Sigmoid colon (tissue), 7 donors: ENCODE results near the gene MAP2. TPM values are rescaled to one million over a fixed set of nuclear protein-coding genes. Genes with fewer than 3 reads are reported as not detected.

Experiments
- DNase-seq: peaks from one replicate; pipeline ENCODE4 v3.0.0-alpha.2; 2019
- H3K27ac ChIP-seq, 4 donors: fragments of 200-600 bp; sonication (generic); one replicate each; pipeline ENCODE4 v1.5.1; 2016 to 2019; ENCODE audit warnings: mild to moderate bottlenecking in 1 of 4
- H3K27me3 ChIP-seq, 3 donors: fragments of 200-600 bp; sonication (generic); one replicate each; pipeline ENCODE4 v1.5.1; 2019; ENCODE audit warnings: mild to moderate bottlenecking in 1 of 3
- H3K36me3 ChIP-seq, 4 donors: fragments of 200-600 bp; sonication (generic); one replicate each; pipeline ENCODE4 v1.5.1; 2016 to 2019
- H3K4me1 ChIP-seq, 4 donors: fragments of 200-600 bp; sonication (generic); one replicate each; pipeline ENCODE4 v1.5.1; 2017 to 2019
- H3K4me3 ChIP-seq, 4 donors: fragments of 200-600 bp; sonication (generic); one replicate each; pipeline ENCODE4 v1.5.1; 2017 to 2019; ENCODE audit warnings: mild to moderate bottlenecking in 2 of 4, moderate library complexity in 1 of 4
- H3K9me3 ChIP-seq, 4 donors: fragments of 200-600 bp in 3 of 4; sonication (generic) in 3 of 4; one replicate each; pipeline versions ENCODE4 v1.5.1 to v1.6.1; 2013 to 2019
- EP300 ChIP-seq, 4 donors: sonication (generic); formaldehyde crosslinking; IDR thresholded peaks; one replicate each; pipeline ENCODE4 v1.6.1; 2017; ENCODE audit warnings: antibody characterized with exemption in 4 of 4
- POLR2A ChIP-seq, 2 donors: fragments of 450-650 bp; IDR thresholded peaks; one replicate each; pipeline ENCODE4 v1.6.1; 2016; ENCODE audit warnings: antibody characterized with exemption in 2 of 2, mild to moderate bottlenecking in 2 of 2, moderate library complexity in 2 of 2
- POLR2AphosphoS5 ChIP-seq, 4 donors: sonication (generic); formaldehyde crosslinking; IDR thresholded peaks; one replicate each; pipeline ENCODE4 v1.6.1; 2017; ENCODE audit warnings: antibody characterized with exemption in 4 of 4
- WGBS, 2 donors: extraction: QIAGEN DNeasy Blood & Tissue Kit; methylation state at CpG; one replicate each; pipeline ENCODE4 v1.1.7; 2013; 5-methylcytosine and 5-hydroxymethylcytosine counted together
- intact Hi-C: fragments of 100-400 bp; cut with DNase I; formaldehyde crosslinking; loops from one replicate; pipeline ENCODE4 v1.15.1; 2023
- polyA plus RNA-seq, 3 donors: library from polyadenylated mRNA; stranded (reverse); fragments of 200-250 nt; gene quantifications; one replicate each; pipeline ENCODE4 v1.2.3, GENCODE V29; 2013
- total RNA-seq, 4 donors: library from RNA; depleted of rRNA; stranded (reverse); fragments of >200 nt; gene quantifications; one replicate each; pipeline ENCODE4 v1.1.0, GENCODE V29; 2016
- TF ChIP-seq, protein P1 (sequence below), 4 experiments: fragments of 450-650 bp in 3 of 4; fragments of 200-600 bp in 1 of 4; IDR thresholded peaks; one replicate each; pipeline ENCODE4 v1.5.1; 2016 to 2019; ENCODE audit warnings: antibody characterized with exemption in 4 of 4, mild to moderate bottlenecking in 3 of 4, moderate library complexity in 2 of 4
- donor health status: healthy with polysubstance abuse.
- donor health status: Bipolar disorder and iron deficiency.
- donor health status: healthy.

The MAP2 gene
- total and polyA plus RNA-seq, 7 donors: 0.46 to 21.8 (median 8.4) TPM

DNA sequence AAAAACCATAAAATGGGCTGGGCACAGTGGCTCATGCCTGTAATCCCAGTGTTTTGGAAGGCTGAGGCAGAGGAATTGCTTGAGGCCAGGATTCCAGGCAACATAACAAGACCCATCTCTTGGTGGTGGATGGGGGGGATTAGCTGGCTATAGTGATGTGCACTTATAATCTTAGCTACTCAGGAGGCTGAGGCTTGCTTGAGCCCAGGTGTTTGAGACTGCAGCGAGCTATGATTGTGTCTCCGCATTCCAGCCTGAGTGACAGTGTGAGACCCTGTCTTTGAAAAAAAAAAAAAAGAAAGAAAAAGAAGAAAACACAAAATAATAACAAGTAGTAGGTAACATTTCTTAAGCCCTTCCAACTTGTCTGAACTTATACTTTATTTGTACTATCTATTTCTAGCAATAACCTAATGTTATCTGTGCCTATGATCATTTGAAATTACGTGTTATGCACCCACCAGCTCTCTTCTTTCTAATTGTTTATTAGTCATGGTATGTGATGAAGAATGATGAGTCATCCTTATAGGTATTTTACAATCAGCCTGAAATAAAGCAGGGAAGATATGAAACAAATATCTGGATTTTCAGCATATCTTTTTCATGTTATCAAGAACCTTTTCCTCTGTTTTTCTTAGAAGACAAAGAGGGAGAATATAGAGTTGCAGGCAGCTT is 218.4 kb downstream of the MAP2 start:
- Histone ChIP-seq H3K27ac (no peak overlapping the region), H3K27me3 (no peaks in the 10 kb centered on the region), H3K4me3 (no peak overlapping the region), H3K9me3 (no peaks in the 10 kb centered on the region), H3K4me1 (no peaks in the 10 kb centered on the region), H3K36me3 (no peaks in the 10 kb centered on the region)
- intact Hi-C loops: no loop called here
- WGBS, 2 donors: 65 to 82% methylated on average over 3 of the region's 3 CpGs
- no peak for DNase-seq
- TF ChIP-seq EP300 (IDR thresholded peaks at IDR 0.05): no peak
- TF ChIP-seq POLR2A (IDR thresholded peaks at IDR 0.05): no peak
- TF ChIP-seq POLR2AphosphoS5 (IDR thresholded peaks at IDR 0.05): no peak
- TF ChIP-seq, protein P1, sequence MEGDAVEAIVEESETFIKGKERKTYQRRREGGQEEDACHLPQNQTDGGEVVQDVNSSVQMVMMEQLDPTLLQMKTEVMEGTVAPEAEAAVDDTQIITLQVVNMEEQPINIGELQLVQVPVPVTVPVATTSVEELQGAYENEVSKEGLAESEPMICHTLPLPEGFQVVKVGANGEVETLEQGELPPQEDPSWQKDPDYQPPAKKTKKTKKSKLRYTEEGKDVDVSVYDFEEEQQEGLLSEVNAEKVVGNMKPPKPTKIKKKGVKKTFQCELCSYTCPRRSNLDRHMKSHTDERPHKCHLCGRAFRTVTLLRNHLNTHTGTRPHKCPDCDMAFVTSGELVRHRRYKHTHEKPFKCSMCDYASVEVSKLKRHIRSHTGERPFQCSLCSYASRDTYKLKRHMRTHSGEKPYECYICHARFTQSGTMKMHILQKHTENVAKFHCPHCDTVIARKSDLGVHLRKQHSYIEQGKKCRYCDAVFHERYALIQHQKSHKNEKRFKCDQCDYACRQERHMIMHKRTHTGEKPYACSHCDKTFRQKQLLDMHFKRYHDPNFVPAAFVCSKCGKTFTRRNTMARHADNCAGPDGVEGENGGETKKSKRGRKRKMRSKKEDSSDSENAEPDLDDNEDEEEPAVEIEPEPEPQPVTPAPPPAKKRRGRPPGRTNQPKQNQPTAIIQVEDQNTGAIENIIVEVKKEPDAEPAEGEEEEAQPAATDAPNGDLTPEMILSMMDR (IDR thresholded peaks at IDR 0.05): no peak

DNA sequence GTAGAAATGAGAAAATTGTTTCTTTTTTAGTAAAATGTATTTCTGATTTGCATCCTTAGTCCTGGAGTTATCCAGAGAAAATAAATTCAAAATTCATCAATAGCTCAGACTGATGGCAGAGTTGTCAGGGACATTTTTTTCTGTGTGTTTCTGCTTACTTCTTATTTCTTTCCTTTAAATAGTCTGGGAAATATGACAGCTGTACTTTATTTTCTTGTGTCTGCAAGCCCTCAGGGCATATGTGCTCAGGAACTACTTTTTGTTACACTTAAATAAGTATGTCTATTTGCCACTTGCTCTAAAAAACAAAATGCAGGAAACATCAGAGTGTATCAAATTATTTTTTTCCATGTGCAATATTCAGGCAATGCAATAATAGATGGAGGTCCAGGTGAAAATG is 221.0 kb downstream of the MAP2 start:
- no peak for TF ChIP-seq POLR2AphosphoS5 (IDR thresholded peaks at IDR 0.05)
- TF ChIP-seq, protein P1 (IDR thresholded peaks at IDR 0.05): no peak
- no peak for TF ChIP-seq EP300 (IDR thresholded peaks at IDR 0.05)
- TF ChIP-seq POLR2A (IDR thresholded peaks at IDR 0.05): no peak
- DNase-seq: no peak
- Histone ChIP-seq H3K36me3 (no peaks in the 10 kb centered on the region), H3K4me1 (no peaks in the 10 kb centered on the region), H3K27me3 (no peaks in the 10 kb centered on the region), H3K9me3 (no peaks in the 10 kb centered on the region), H3K27ac (no peak overlapping the region), H3K4me3 (no peak overlapping the region)
- intact Hi-C loops: no loop called here

GRCh38 chr2:209648714-209649113 is 224.9 kb downstream of the MAP2 start:
- H3K36me3 ChIP-seq: no peaks in the 10 kb centered on the region
- no peak for TF ChIP-seq EP300 (IDR thresholded peaks at IDR 0.05)
- TF ChIP-seq POLR2AphosphoS5 (IDR thresholded peaks at IDR 0.05): no peak
- TF ChIP-seq POLR2A (IDR thresholded peaks at IDR 0.05): no peak
- TF ChIP-seq, protein P1 (IDR thresholded peaks at IDR 0.05): no peak
- no peaks in the 10 kb centered on the region for H3K27me3 ChIP-seq
- H3K4me3 ChIP-seq: no peak overlapping the region
- H3K9me3 ChIP-seq: no peaks in the 10 kb centered on the region
- WGBS, 2 donors: 75 to 77% methylated on average over 3 of the region's 3 CpGs
- no peaks in the 10 kb centered on the region for H3K4me1 ChIP-seq
- intact Hi-C loops: no loop called here
- no peak overlapping the region for H3K27ac ChIP-seq
- DNase-seq: no peak

- WGBS, 2 donors: 76 to 81% methylated on average over 6 of the region's 6 CpGs
- H3K27ac ChIP-seq: no peak overlapping the region
- H3K4me3 ChIP-seq: no peak overlapping the region
- no peaks in the 10 kb centered on the region for H3K9me3 ChIP-seq
- no peaks in the 10 kb centered on the region for H3K36me3 ChIP-seq
- no peaks in the 10 kb centered on the region for H3K27me3 ChIP-seq
- intact Hi-C loops: no loop called here
- H3K4me1 ChIP-seq: no peaks in the 10 kb centered on the region
- TF ChIP-seq EP300 (IDR thresholded peaks at IDR 0.05) (no peak), POLR2A (IDR thresholded peaks at IDR 0.05) (no peak), POLR2AphosphoS5 (IDR thresholded peaks at IDR 0.05) (no peak)
- TF ChIP-seq, protein P1 (IDR thresholded peaks at IDR 0.05): no peak
- DNase-seq: no peak
These were observed 229.3 kb downstream of the MAP2 start for GRCh38 chr2:209653134-209653533.
